Activated CD4-positive, alpha-beta memory T cell treated with anti-CD3 and anti-CD28 coated beads for 36 hours (primary cell): ENCODE data around the gene H2BW2. TPM values are rescaled to one million over a fixed set of nuclear protein-coding genes. Genes with fewer than 3 reads are reported as not detected.
"Not testable (repeated sequence)": the region's sequence is repeated elsewhere in the genome, so short reads cannot be mapped to it uniquely, and the experiment has no call there.

Experiments used
- CTCF ChIA-PET: fragments of 350-600 bp; sonication (Branson Sonifier 250); formaldehyde crosslinking; loops from one replicate; lab custom pipeline; 2021; ENCODE audit warnings: antibody characterized with exemption, inconsistent platforms; lab: Charles Lee
- POLR2A ChIA-PET: fragments of 350-600 bp; sonication (Branson Sonifier 250); formaldehyde crosslinking; loops from one replicate; lab custom pipeline; 2021; ENCODE audit warnings: antibody characterized with exemption; lab: Charles Lee
- DNase-seq: peaks from one replicate; pipeline ENCODE4 v3.0.0-alpha.2; 2020
- H3K27ac Mint-ChIP-seq: one replicate; pipeline ENCODE4 v1.8.0; 2021; ENCODE audit warnings: mixed read lengths
- H3K27me3 Mint-ChIP-seq: one replicate; pipeline ENCODE4 v1.8.0; 2021; ENCODE audit warnings: mixed read lengths
- H3K36me3 Mint-ChIP-seq: one replicate; pipeline ENCODE4 v1.8.0; 2021; ENCODE audit warnings: mixed read lengths
- H3K4me1 Mint-ChIP-seq: one replicate; pipeline ENCODE4 v1.8.0; 2021; ENCODE audit warnings: low read depth, mixed read lengths
- H3K4me3 Mint-ChIP-seq: one replicate; pipeline ENCODE4 v1.8.0; 2021; ENCODE audit warnings: mild to moderate bottlenecking, mixed read lengths
- H3K9me3 Mint-ChIP-seq: one replicate; pipeline ENCODE4 v1.8.0; 2021; ENCODE audit warnings: mixed read lengths
- intact Hi-C: fragments of 100-400 bp; cut with micrococcal nuclease; formaldehyde crosslinking; loops from one replicate; pipeline ENCODE4 v1.15.1; 2023
- total RNA-seq, 2 experiments: library from RNA; stranded (reverse); gene quantifications; one replicate each; pipeline ENCODE4 v1.2.3, GENCODE V29; 2021

H2BW2 gene
- total RNA-seq: not detected

DNA sequence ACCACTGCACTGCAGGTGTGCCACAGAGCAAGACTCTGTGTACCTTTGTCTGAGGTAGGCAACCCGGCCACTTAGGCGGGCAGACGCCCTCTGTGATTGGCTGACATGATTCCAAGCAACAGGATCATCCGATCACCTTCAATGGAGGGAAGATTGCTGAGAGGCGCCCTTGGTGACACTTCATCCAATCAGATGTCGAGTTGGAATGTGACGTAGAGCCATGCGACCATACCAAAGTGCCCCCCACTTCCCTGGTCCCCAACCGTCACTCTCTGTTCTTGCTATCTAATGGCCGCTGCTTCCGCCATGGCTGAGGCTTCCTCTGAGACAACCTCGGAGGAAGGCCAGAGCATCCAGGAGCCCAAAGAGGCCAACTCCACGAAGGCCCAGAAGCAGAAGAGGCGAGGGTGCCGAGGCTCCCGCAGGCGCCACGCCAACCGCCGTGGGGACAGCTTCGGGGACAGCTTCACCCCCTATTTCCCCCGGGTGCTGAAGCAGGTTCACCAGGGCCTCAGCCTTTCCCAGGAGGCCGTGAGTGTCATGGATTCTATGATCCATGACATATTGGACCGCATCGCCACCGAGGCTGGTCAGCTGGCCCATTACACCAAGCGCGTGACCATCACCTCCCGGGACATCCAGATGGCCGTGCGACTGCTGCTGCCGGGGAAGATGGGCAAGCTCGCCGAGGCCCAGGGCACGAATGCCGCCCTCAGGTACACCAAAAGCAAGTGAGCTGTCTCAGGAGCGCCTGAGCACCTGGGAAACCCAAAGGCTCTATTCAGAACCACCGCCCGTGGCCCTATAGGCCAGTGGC lies at the start of gene H2BW2:
TSS of gene H2BW2 (plus strand) at position 268 of the 817 bp plus-strand sequence. CDS start at position 307, 39 bp downstream.
- H3K4me3 Mint-ChIP-seq: no peak within 1 kb of the TSS
- no peaks in the 10 kb centered on the region for H3K9me3 Mint-ChIP-seq
- ChIA-PET POLR2A (no interaction called here), CTCF (no interaction called here)
- DNase-seq: no peak
- H3K4me1 Mint-ChIP-seq: no peaks in the 10 kb centered on the region
- no peak within 1 kb of the TSS for H3K27ac Mint-ChIP-seq
- no peaks in the 10 kb centered on the region for H3K36me3 Mint-ChIP-seq
- H3K27me3 Mint-ChIP-seq: peaks cover 13% of the 10 kb centered on the region
- intact Hi-C loops: no loop called here

GRCh38 chrX:103999234-103999633 lies 40.5 kb upstream of the H2BW2 start:
- Mint-ChIP-seq H3K27me3 (peaks cover 2% of the 10 kb centered on the region), H3K27ac (no peak overlapping the region), H3K36me3 (no peaks in the 10 kb centered on the region), H3K4me1 (no peaks in the 10 kb centered on the region), H3K9me3 (no peaks in the 10 kb centered on the region), H3K4me3 (no peak overlapping the region)
- CTCF ChIA-PET: no interaction called here
- POLR2A ChIA-PET: no interaction called here
- no peak for DNase-seq
- intact Hi-C loops: no loop called here

DNA sequence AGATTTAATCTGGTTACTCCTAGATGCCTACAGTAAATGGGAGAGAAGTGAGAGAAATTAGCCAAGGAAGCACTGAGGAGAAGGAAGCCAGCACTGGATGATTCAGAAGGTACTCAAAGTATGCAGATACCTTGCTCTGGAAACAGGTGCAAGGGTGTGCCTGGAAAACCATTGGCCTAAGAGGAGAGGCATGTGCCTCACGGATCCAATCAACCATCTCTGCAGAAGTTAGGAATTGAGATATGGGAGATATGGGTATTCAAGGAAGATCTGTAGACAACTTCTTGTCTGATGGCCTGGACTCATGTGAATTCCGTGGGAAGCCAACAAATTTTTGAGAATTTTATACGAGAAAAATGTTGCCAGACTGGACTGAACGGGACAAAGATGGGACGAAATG lies 30.9 kb upstream of the H2BW2 start:
- no peak overlapping the region for H3K27ac Mint-ChIP-seq
- H3K4me1 Mint-ChIP-seq: no peaks in the 10 kb centered on the region
- ChIA-PET CTCF (no interaction called here), POLR2A (no interaction called here)
- H3K9me3 Mint-ChIP-seq: no peaks in the 10 kb centered on the region
- no peaks in the 10 kb centered on the region for H3K36me3 Mint-ChIP-seq
- DNase-seq: no peak
- H3K27me3 Mint-ChIP-seq: no peaks in the 10 kb centered on the region
- H3K4me3 Mint-ChIP-seq: no peak overlapping the region
- intact Hi-C loops: no loop called here

DNA sequence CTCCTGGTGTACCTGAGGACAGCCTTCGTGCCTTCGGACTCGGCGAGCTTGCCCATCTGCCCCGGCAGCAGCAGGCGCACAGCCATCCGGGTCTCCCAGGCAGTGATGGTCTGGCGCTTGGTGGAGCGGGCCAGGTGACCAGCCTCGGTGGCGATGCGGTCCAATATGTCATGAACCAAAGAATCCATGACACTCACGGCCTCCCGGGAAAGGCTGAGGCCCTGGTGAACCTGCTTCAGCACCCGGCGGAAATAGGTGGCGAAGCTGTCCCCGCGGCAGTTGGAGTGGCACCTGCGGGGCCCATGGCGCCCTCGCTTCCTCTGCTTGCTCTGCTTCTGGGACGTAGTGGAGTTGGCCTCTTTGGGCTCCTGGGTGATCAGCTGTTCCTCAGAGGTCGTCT lies 26.6 kb upstream of the H2BW2 start:
- ChIA-PET POLR2A (no interaction called here), CTCF (no interaction called here)
- intact Hi-C loops: no loop called here
- Mint-ChIP-seq H3K27me3 (no peaks in the 10 kb centered on the region), H3K9me3 (no peaks in the 10 kb centered on the region), H3K36me3 (no peaks in the 10 kb centered on the region), H3K4me1 (no peaks in the 10 kb centered on the region), H3K27ac (no peak overlapping the region), H3K4me3 (no peak overlapping the region)
- no peak for DNase-seq

DNA sequence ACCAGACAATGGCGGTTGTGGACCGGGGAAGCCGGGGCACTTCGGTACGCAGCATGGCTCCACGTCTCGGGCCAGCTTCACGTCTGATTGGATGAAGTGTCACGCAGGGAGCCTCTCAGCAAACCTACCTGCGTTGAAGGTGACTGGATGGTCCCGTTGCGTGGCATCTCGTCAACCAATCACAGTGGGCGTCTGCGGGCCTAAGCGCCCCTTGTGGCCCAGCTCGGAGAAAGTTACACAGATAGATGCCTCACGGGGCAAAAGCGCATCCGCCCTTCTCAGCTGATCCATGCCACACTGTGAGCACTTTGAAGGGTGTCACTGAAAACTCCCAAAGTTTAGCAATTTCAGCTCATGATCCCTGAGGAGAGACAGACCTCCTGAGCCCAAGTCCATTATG lies 26.1 kb upstream of the H2BW2 start, which contains the start of gene H2BW1:
TSS of gene H2BW1 (minus strand) at position 103 of the 400 bp plus-strand sequence. CDS start 132 bp downstream, outside the sequence.
- Mint-ChIP-seq H3K9me3 (no peaks in the 10 kb centered on the region), H3K27me3 (no peaks in the 10 kb centered on the region), H3K4me1 (no peaks in the 10 kb centered on the region), H3K36me3 (no peaks in the 10 kb centered on the region), H3K27ac (no peak within 1 kb of the TSS), H3K4me3 (no peak within 1 kb of the TSS)
- no peak for DNase-seq
- intact Hi-C loops: no loop called here
- ChIA-PET POLR2A (no interaction called here), CTCF (no interaction called here)

- CTCF ChIA-PET, POLR2A ChIA-PET: not testable (repeated sequence)
Observed at GRCh38 chrX:104015576-104015975, 24.2 kb upstream of the H2BW2 start.

GRCh38 chrX:104018126-104018525 lies 21.6 kb upstream of the H2BW2 start:
- POLR2A ChIA-PET: no interaction called here
- Mint-ChIP-seq H3K4me1 (no peaks in the 10 kb centered on the region), H3K27ac (no peak overlapping the region), H3K4me3 (no peak overlapping the region), H3K27me3 (peaks cover 2% of the 10 kb centered on the region), H3K9me3 (no peaks in the 10 kb centered on the region), H3K36me3 (no peaks in the 10 kb centered on the region)
- intact Hi-C loops: no loop called here
- DNase-seq: no peak
- CTCF ChIA-PET: no interaction called here

More at GRCh38 chrX:104015576-104015975, 24.2 kb upstream of the H2BW2 start:
- intact Hi-C loops, H3K4me3 Mint-ChIP-seq, H3K27me3 Mint-ChIP-seq, H3K9me3 Mint-ChIP-seq, H3K27ac Mint-ChIP-seq, H3K4me1 Mint-ChIP-seq, DNase-seq, H3K36me3 Mint-ChIP-seq: not testable (repeated sequence)

- no peak for DNase-seq
- POLR2A ChIA-PET: no interaction called here
- CTCF ChIA-PET: interaction anchor here (0.6 kb wide), 1 partner anchor 194 kb away, joined by 3 read pairs; no protein-coding TSS in a partner anchor
- H3K9me3 Mint-ChIP-seq: no peaks in the 10 kb centered on the region
- H3K27ac Mint-ChIP-seq: no peak overlapping the region
- no peak overlapping the region for H3K4me3 Mint-ChIP-seq
- H3K4me1 Mint-ChIP-seq: no peaks in the 10 kb centered on the region
- no peaks in the 10 kb centered on the region for H3K36me3 Mint-ChIP-seq
- H3K27me3 Mint-ChIP-seq: peaks cover 10% of the 10 kb centered on the region
- intact Hi-C loops: no loop called here
Observed at GRCh38 chrX:104041003-104041402, 1.2 kb downstream of the H2BW2 start.

GRCh38 chrX:104045642-104046041 lies 5.9 kb downstream of the H2BW2 start:
- H3K4me3 Mint-ChIP-seq: no peak overlapping the region
- H3K27me3 Mint-ChIP-seq: peaks cover 5% of the 10 kb centered on the region
- DNase-seq: no peak
- ChIA-PET CTCF (no interaction called here), POLR2A (no interaction called here)
- H3K4me1 Mint-ChIP-seq: no peaks in the 10 kb centered on the region
- H3K36me3 Mint-ChIP-seq: no peaks in the 10 kb centered on the region
- H3K9me3 Mint-ChIP-seq: no peaks in the 10 kb centered on the region
- no peak overlapping the region for H3K27ac Mint-ChIP-seq
- intact Hi-C loops: no loop called here

GRCh38 chrX:104047171-104047570 lies 7.4 kb downstream of the H2BW2 start:
- Mint-ChIP-seq H3K27ac (no peak overlapping the region), H3K9me3 (no peaks in the 10 kb centered on the region), H3K27me3 (peaks cover 5% of the 10 kb centered on the region), H3K36me3 (no peaks in the 10 kb centered on the region), H3K4me3 (no peak overlapping the region), H3K4me1 (no peaks in the 10 kb centered on the region)
- ChIA-PET CTCF (no interaction called here), POLR2A (no interaction called here)
- no peak for DNase-seq
- intact Hi-C loops: no loop called here

DNA sequence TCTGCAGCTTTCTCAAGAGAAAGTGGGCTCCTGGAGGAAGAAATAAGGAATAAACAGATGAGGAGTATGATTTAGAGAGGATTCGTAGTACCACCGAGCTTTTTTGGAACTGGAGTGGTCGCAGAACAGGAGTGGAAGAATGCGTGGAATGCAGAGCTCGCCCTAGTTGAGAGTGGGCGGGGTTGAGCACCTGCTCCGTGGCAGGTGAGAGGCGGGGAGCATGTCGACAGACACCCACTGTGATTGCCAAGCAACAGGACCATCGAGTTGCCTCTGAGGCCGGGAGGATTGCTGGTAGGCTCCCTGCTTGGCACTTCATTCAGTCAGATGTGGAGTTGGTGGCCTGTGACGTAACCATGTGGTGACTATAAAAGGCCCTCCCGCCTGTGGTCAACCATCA lies 15.2 kb downstream of the H2BW2 start:
- POLR2A ChIA-PET, CTCF ChIA-PET: not testable (repeated sequence)

GRCh38 chrX:104062636-104063035 lies 22.9 kb downstream of the H2BW2 start:
- H3K9me3 Mint-ChIP-seq, H3K27me3 Mint-ChIP-seq, H3K27ac Mint-ChIP-seq, POLR2A ChIA-PET, intact Hi-C loops, DNase-seq, H3K4me1 Mint-ChIP-seq, H3K36me3 Mint-ChIP-seq, H3K4me3 Mint-ChIP-seq, CTCF ChIA-PET: not testable (repeated sequence)

More for the DNA sequence above, 15.2 kb downstream of the H2BW2 start:
- intact Hi-C loops, DNase-seq, H3K27me3 Mint-ChIP-seq, H3K4me1 Mint-ChIP-seq, H3K36me3 Mint-ChIP-seq, H3K27ac Mint-ChIP-seq, H3K9me3 Mint-ChIP-seq, H3K4me3 Mint-ChIP-seq: not testable (repeated sequence)
